Stimulated activated CD4-positive, alpha-beta T cell treated with anti-CD3 and anti-CD28 coated beads, Interleukin-15, amount 100 ng/mL, for 24 hours (primary cell): ENCODE results near the gene MTUS2.

ENCODE experiments used
- DNase-seq: peaks from one replicate; pipeline ENCODE4 v3.0.0-alpha.2; 2020

The MTUS2 gene

GRCh38 chr13:29266756-29267733 lies 446.9 kb downstream of the MTUS2 start:
- no peak for DNase-seq

GRCh38 chr13:29270271-29270985 lies 450.3 kb downstream of the MTUS2 start:
- no peak for DNase-seq

GRCh38 chr13:29271606-29272005 lies 451.5 kb downstream of the MTUS2 start:
- DNase-seq: no peak

- DNase-seq: no peak
Observed at GRCh38 chr13:29279356-29280254, 459.5 kb downstream of the MTUS2 start.

GRCh38 chr13:29281932-29282495 lies 461.9 kb downstream of the MTUS2 start:
- DNase-seq: no peak

GRCh38 chr13:29284726-29285125 lies 464.6 kb downstream of the MTUS2 start:
- DNase-seq: no peak

GRCh38 chr13:29287237-29287636 lies 467.1 kb downstream of the MTUS2 start:
- no peak for DNase-seq

GRCh38 chr13:29292045-29292444 lies 471.9 kb downstream of the MTUS2 start:
- no peak for DNase-seq

- no peak for DNase-seq
Observed at GRCh38 chr13:29294821-29295220, 474.7 kb downstream of the MTUS2 start.

GRCh38 chr13:29301027-29301426 lies 480.9 kb downstream of the MTUS2 start:
- DNase-seq: no peak

GRCh38 chr13:29304148-29304547 lies 484.0 kb downstream of the MTUS2 start:
- no peak for DNase-seq

GRCh38 chr13:29310806-29311205 lies 490.7 kb downstream of the MTUS2 start:
- DNase-seq: no peak

- no peak for DNase-seq
Observed at GRCh38 chr13:29315847-29316246, 495.7 kb downstream of the MTUS2 start.

- DNase-seq: no peak
Observed at GRCh38 chr13:29317828-29318227, 497.7 kb downstream of the MTUS2 start.

- DNase-seq: no peak
Observed at GRCh38 chr13:29318741-29319140, 498.6 kb downstream of the MTUS2 start.

- no peak for DNase-seq
Observed at GRCh38 chr13:29319451-29319850, 499.3 kb downstream of the MTUS2 start.

GRCh38 chr13:29323954-29324353 lies 503.8 kb downstream of the MTUS2 start:
- DNase-seq: no peak

GRCh38 chr13:29324601-29325000 lies 504.5 kb downstream of the MTUS2 start:
- DNase-seq: no peak

- no peak for DNase-seq
Observed at GRCh38 chr13:29328501-29328900, 508.4 kb downstream of the MTUS2 start.

- DNase-seq: no peak
Observed at GRCh38 chr13:29336356-29336755, 516.2 kb downstream of the MTUS2 start.

- DNase-seq: no peak
Observed at GRCh38 chr13:29339386-29340272, 519.5 kb downstream of the MTUS2 start.
